ENCODE measurements around the gene AHSP. TPM values are rescaled to one million over a fixed set of nuclear protein-coding genes. Genes with fewer than 3 reads are reported as not detected.
"Not testable (repeated sequence)": the region's sequence is repeated elsewhere in the genome, so short reads cannot be mapped to it uniquely, and the experiment has no call there.

AHSP gene
- total RNA-seq, 2 experiments from 2014 or later, result not detected

- Mint-ChIP-seq H3K9me3 (ENCODE audit: low read depth) (no peaks in the 10 kb centered on the region), H3K4me1 (no peaks in the 10 kb centered on the region), H3K4me3 (no peak overlapping the region), H3K36me3 (no peaks in the 10 kb centered on the region), H3K27me3 (peaks cover 31% of the 10 kb centered on the region), H3K27ac (no peak overlapping the region)
- CTCF ChIA-PET, result no interaction called here
- ATAC-seq (no peak), DNase-seq (peak; percentile 33)
Observed at GRCh38 chr16:31529937-31530312, 2.2 kb downstream of the AHSP start.

GRCh38 chr16:31530405-31530804 lies 2.7 kb downstream of the AHSP start:
- no peak overlapping the region for H3K27ac Mint-ChIP-seq
- peaks cover 34% of the 10 kb centered on the region for H3K27me3 Mint-ChIP-seq
- CTCF ChIA-PET, result no interaction called here
- H3K36me3 Mint-ChIP-seq, result no peaks in the 10 kb centered on the region
- H3K4me1 Mint-ChIP-seq, result no peaks in the 10 kb centered on the region
- ATAC-seq (no peak), DNase-seq (peak; percentile 5)
- no peaks in the 10 kb centered on the region for H3K9me3 Mint-ChIP-seq (ENCODE audit: low read depth)
- H3K4me3 Mint-ChIP-seq, result no peak overlapping the region

- H3K4me1 Mint-ChIP-seq, result no peaks in the 10 kb centered on the region
- H3K27ac Mint-ChIP-seq, result no peak overlapping the region
- no peak overlapping the region for H3K4me3 Mint-ChIP-seq
- H3K9me3 Mint-ChIP-seq (ENCODE audit: low read depth), result no peaks in the 10 kb centered on the region
- no peaks in the 10 kb centered on the region for H3K36me3 Mint-ChIP-seq
- peaks cover 39% of the 10 kb centered on the region for H3K27me3 Mint-ChIP-seq
- no peak for DNase-seq
- ATAC-seq, result no peak
- CTCF ChIA-PET, result no interaction called here
Observed at GRCh38 chr16:31531096-31531495, 3.4 kb downstream of the AHSP start.

GRCh38 chr16:31532120-31532519 lies 4.4 kb downstream of the AHSP start:
- Mint-ChIP-seq H3K4me1 (no peaks in the 10 kb centered on the region), H3K9me3 (ENCODE audit: low read depth) (no peaks in the 10 kb centered on the region), H3K4me3 (no peak overlapping the region), H3K27ac (no peak overlapping the region), H3K36me3 (no peaks in the 10 kb centered on the region), H3K27me3 (peaks cover 43% of the 10 kb centered on the region)
- DNase-seq (no peak), ATAC-seq (no peak)
- CTCF ChIA-PET, result no interaction called here

- Mint-ChIP-seq H3K4me3 (no peak overlapping the region), H3K27ac (no peak overlapping the region), H3K27me3 (peaks cover 44% of the 10 kb centered on the region), H3K36me3 (peaks cover 3% of the 10 kb centered on the region), H3K4me1 (no peaks in the 10 kb centered on the region), H3K9me3 (ENCODE audit: low read depth) (no peaks in the 10 kb centered on the region)
- CTCF ChIA-PET, result no interaction called here
- DNase-seq, result no peak
- no peak for ATAC-seq
Observed at GRCh38 chr16:31532896-31533295, 5.2 kb downstream of the AHSP start.

GRCh38 chr16:31535737-31536136 lies 8.0 kb downstream of the AHSP start:
- Mint-ChIP-seq H3K4me1 (no peaks in the 10 kb centered on the region), H3K36me3 (peaks cover 3% of the 10 kb centered on the region), H3K4me3 (no peak overlapping the region), H3K27ac (no peak overlapping the region), H3K9me3 (ENCODE audit: low read depth) (peaks cover 3% of the 10 kb centered on the region), H3K27me3 (peaks cover 34% of the 10 kb centered on the region)
- DNase-seq, result no peak
- ATAC-seq, result no peak
- CTCF ChIA-PET, result no interaction called here

GRCh38 chr16:31536804-31537361 lies 9.2 kb downstream of the AHSP start:
- Mint-ChIP-seq H3K4me1 (no peaks in the 10 kb centered on the region), H3K36me3 (peaks cover 3% of the 10 kb centered on the region), H3K27ac (no peak overlapping the region), H3K4me3 (no peak overlapping the region), H3K27me3 (peaks cover 34% of the 10 kb centered on the region), H3K9me3 (ENCODE audit: low read depth) (peaks cover 3% of the 10 kb centered on the region)
- CTCF ChIA-PET, result no interaction called here
- ATAC-seq (no peak), DNase-seq (no peak)

- Mint-ChIP-seq H3K4me3 (no peak overlapping the region), H3K9me3 (ENCODE audit: low read depth) (peaks cover 3% of the 10 kb centered on the region), H3K27ac (no peak overlapping the region), H3K36me3 (peaks cover 3% of the 10 kb centered on the region), H3K4me1 (no peaks in the 10 kb centered on the region), H3K27me3 (peaks cover 34% of the 10 kb centered on the region)
- ATAC-seq (no peak), DNase-seq (no peak)
- CTCF ChIA-PET, result no interaction called here
Observed at GRCh38 chr16:31537362-31538242, 9.9 kb downstream of the AHSP start.

GRCh38 chr16:31538243-31538598 lies 10.5 kb downstream of the AHSP start:
- ATAC-seq; H3K4me3 Mint-ChIP-seq; H3K9me3 Mint-ChIP-seq (ENCODE audit: low read depth); H3K36me3 Mint-ChIP-seq; CTCF ChIA-PET; DNase-seq; H3K27ac Mint-ChIP-seq; H3K4me1 Mint-ChIP-seq: not testable (repeated sequence)
- peaks cover 34% of the 10 kb centered on the region for H3K27me3 Mint-ChIP-seq

- H3K9me3 Mint-ChIP-seq (ENCODE audit: low read depth); H3K36me3 Mint-ChIP-seq; H3K27ac Mint-ChIP-seq; ATAC-seq; CTCF ChIA-PET; DNase-seq; H3K4me3 Mint-ChIP-seq; H3K4me1 Mint-ChIP-seq: not testable (repeated sequence)
- H3K27me3 Mint-ChIP-seq, result peaks cover 31% of the 10 kb centered on the region
Observed at GRCh38 chr16:31539762-31540161, 12.1 kb downstream of the AHSP start.

- ATAC-seq, result no peak
- CTCF ChIA-PET, result no interaction called here
- Mint-ChIP-seq H3K27me3 (peaks cover 14% of the 10 kb centered on the region), H3K27ac (no peak overlapping the region), H3K4me1 (no peaks in the 10 kb centered on the region), H3K36me3 (peaks cover 1% of the 10 kb centered on the region), H3K4me3 (no peak overlapping the region), H3K9me3 (ENCODE audit: low read depth) (peaks cover 3% of the 10 kb centered on the region)
- no peak for DNase-seq
Observed at GRCh38 chr16:31542763-31543162, 15.1 kb downstream of the AHSP start.

- no peaks in the 10 kb centered on the region for H3K36me3 Mint-ChIP-seq
- peaks cover 18% of the 10 kb centered on the region for H3K27me3 Mint-ChIP-seq
- H3K4me1 Mint-ChIP-seq, result no peaks in the 10 kb centered on the region
- no peak overlapping the region for H3K4me3 Mint-ChIP-seq
- CTCF ChIA-PET, result no interaction called here
- no peaks in the 10 kb centered on the region for H3K9me3 Mint-ChIP-seq (ENCODE audit: low read depth)
- ATAC-seq (no peak), DNase-seq (no peak)
- no peak overlapping the region for H3K27ac Mint-ChIP-seq
Observed at GRCh38 chr16:31561426-31562233, 33.9 kb downstream of the AHSP start.

GRCh38 chr16:31568577-31569359 lies 41.1 kb downstream of the AHSP start:
- H3K9me3 Mint-ChIP-seq (ENCODE audit: low read depth), result peaks cover 11% of the 10 kb centered on the region
- ATAC-seq, result no peak
- peaks cover 3% of the 10 kb centered on the region for H3K4me1 Mint-ChIP-seq
- CTCF ChIA-PET, result no interaction called here
- no peak for DNase-seq
- H3K27ac Mint-ChIP-seq, result no peak overlapping the region
- H3K27me3 Mint-ChIP-seq, result peaks cover 58% of the 10 kb centered on the region
- peak overlapping the region; percentile 10 for H3K4me3 Mint-ChIP-seq
- H3K36me3 Mint-ChIP-seq, result peaks cover 9% of the 10 kb centered on the region
